Loucy (cell line): ENCODE data around the gene AHCTF1.

ENCODE experiments used
- H2AFZ ChIP-seq: fragments of 200-600 bp; sonication (generic); 2 replicates; pipeline ENCODE4 v1.6.0; 2016; ENCODE audit warnings: antibody characterized with exemption, mild to moderate bottlenecking, low read length, moderate library complexity
- H3F3A ChIP-seq: fragments of 200-600 bp; 2 replicates; pipeline ENCODE4 v1.6.0; 2016; ENCODE audit warnings: antibody characterized with exemption, low read depth, mild to moderate bottlenecking
- H3K27me3 ChIP-seq: fragments of 200-600 bp; sonication (generic); 2 replicates; pipeline ENCODE4 v1.6.1; 2014; ENCODE audit warnings: low read length, mild to moderate bottlenecking; ENCODE audit not compliant: insufficient read depth, poor library complexity, severe bottlenecking
- H3K36me3 ChIP-seq: fragments of 200-600 bp; sonication (generic); 2 replicates; pipeline ENCODE4 v1.6.1; 2016; ENCODE audit warnings: low read length; ENCODE audit not compliant: insufficient read depth
- H3K4me1 ChIP-seq: fragments of 200-600 bp; sonication (generic); 2 replicates; pipeline ENCODE4 v1.5.1; 2014; ENCODE audit warnings: low read length, mild to moderate bottlenecking; ENCODE audit not compliant: insufficient read depth, poor library complexity, severe bottlenecking
- H3K4me2 ChIP-seq: fragments of 200-600 bp; sonication (generic); 2 replicates; pipeline ENCODE4 v1.6.0; 2014; ENCODE audit warnings: antibody characterized with exemption, low read length, low read depth, mild to moderate bottlenecking; ENCODE audit not compliant: poor library complexity, severe bottlenecking
- H3K4me3 ChIP-seq: fragments of 200-600 bp; sonication (generic); 2 replicates; pipeline ENCODE4 v1.5.1; 2014; ENCODE audit warnings: low read length, mild to moderate bottlenecking, mixed read lengths; ENCODE audit not compliant: poor library complexity, severe bottlenecking
- H3K79me2 ChIP-seq: fragments of 200-600 bp; sonication (generic); 2 replicates; pipeline ENCODE4 v1.6.1; 2014; ENCODE audit warnings: low read length; ENCODE audit not compliant: insufficient read depth
- H3K9ac ChIP-seq: fragments of 200-600 bp; sonication (generic); 2 replicates; pipeline ENCODE4 v1.6.0; 2014; ENCODE audit warnings: mild to moderate bottlenecking, low read depth, low read length, moderate library complexity; ENCODE audit not compliant: poor library complexity, severe bottlenecking
- H3K9me2 ChIP-seq: fragments of 200-600 bp; sonication (generic); replicated peaks from 2 replicates; pipeline ENCODE4 v1.6.1; 2016; ENCODE audit warnings: low read depth, low read length, mixed read lengths
- H3K9me3 ChIP-seq: fragments of 200-600 bp; sonication (generic); 2 replicates; pipeline ENCODE4 v1.6.1; 2014; ENCODE audit warnings: mild to moderate bottlenecking, antibody characterized with exemption, low read length, low read depth; ENCODE audit not compliant: insufficient read depth
- H4K20me1 ChIP-seq: fragments of 200-600 bp; sonication (generic); 2 replicates; pipeline ENCODE4 v1.6.0; 2014; ENCODE audit warnings: antibody characterized with exemption, low read length, mild to moderate bottlenecking; ENCODE audit not compliant: insufficient read depth, poor library complexity, severe bottlenecking
- CTCF ChIP-seq: fragments of 200-600 bp; sonication (generic); conservative IDR thresholded peaks from 2 replicates; pipeline ENCODE4 v1.5.1; 2014; ENCODE audit warnings: mild to moderate bottlenecking, antibody characterized with exemption, low read length
- EZH2phosphoT487 ChIP-seq: fragments of 200-600 bp; IDR thresholded peaks from 2 replicates; pipeline ENCODE4 v1.6.1; 2018; ENCODE audit warnings: antibody characterized with exemption, mild to moderate bottlenecking, moderate library complexity, borderline replicate concordance

The AHCTF1 gene

GRCh38 chr1:246951413-246951812 lies 19.7 kb upstream of the AHCTF1 start:
- H3K27me3 ChIP-seq = no peaks in the 10 kb centered on the region
- H2AFZ ChIP-seq = no peak overlapping the region
- H3K36me3 ChIP-seq = no peaks in the 10 kb centered on the region
- H3K9me2 ChIP-seq = no peaks in the 10 kb centered on the region
- no peaks in the 10 kb centered on the region for H3F3A ChIP-seq
- no peaks in the 10 kb centered on the region for H4K20me1 ChIP-seq
- no peak overlapping the region for H3K4me3 ChIP-seq
- H3K4me2 ChIP-seq = no peak overlapping the region
- H3K9me3 ChIP-seq = no peaks in the 10 kb centered on the region
- no peak overlapping the region for H3K9ac ChIP-seq
- no peaks in the 10 kb centered on the region for H3K79me2 ChIP-seq
- TF ChIP-seq EZH2phosphoT487 (no peak), CTCF (no peak)
- H3K4me1 ChIP-seq = peaks cover 20% of the 10 kb centered on the region

GRCh38 chr1:246949956-246950355 lies 18.2 kb upstream of the AHCTF1 start:
- H3K4me3 ChIP-seq = no peak overlapping the region
- H3K79me2 ChIP-seq = no peaks in the 10 kb centered on the region
- H3K36me3 ChIP-seq = no peaks in the 10 kb centered on the region
- TF ChIP-seq EZH2phosphoT487 (no peak), CTCF (no peak)
- no peaks in the 10 kb centered on the region for H3K9me2 ChIP-seq
- H3K9me3 ChIP-seq = no peaks in the 10 kb centered on the region
- H3K27me3 ChIP-seq = no peaks in the 10 kb centered on the region
- H3K4me2 ChIP-seq = peak overlapping the region; percentile 40
- no peaks in the 10 kb centered on the region for H3F3A ChIP-seq
- peaks cover 20% of the 10 kb centered on the region for H3K4me1 ChIP-seq
- peak overlapping the region; percentile 57 for H3K9ac ChIP-seq
- H4K20me1 ChIP-seq = no peaks in the 10 kb centered on the region
- no peak overlapping the region for H2AFZ ChIP-seq

GRCh38 chr1:246947255-246947654 lies 15.5 kb upstream of the AHCTF1 start:
- Histone ChIP-seq H3K36me3 (no peaks in the 10 kb centered on the region), H3K27me3 (no peaks in the 10 kb centered on the region), H2AFZ (no peak overlapping the region), H3F3A (no peaks in the 10 kb centered on the region), H3K9ac (no peak overlapping the region), H4K20me1 (no peaks in the 10 kb centered on the region), H3K4me3 (no peak overlapping the region), H3K9me3 (no peaks in the 10 kb centered on the region), H3K9me2 (no peaks in the 10 kb centered on the region), H3K79me2 (no peaks in the 10 kb centered on the region), H3K4me1 (peaks cover 20% of the 10 kb centered on the region), H3K4me2 (no peak overlapping the region)
- TF ChIP-seq CTCF (no peak), EZH2phosphoT487 (no peak)
